Measurements from ENCODE around the gene CYP1A1. TPM values are rescaled to one million over a fixed set of nuclear protein-coding genes. Genes with fewer than 3 reads are reported as not detected.
A peak's percentile ranks its signal among the peaks of the same experiment; 100 is the strongest.
"Not testable (repeated sequence)": the region's sequence is repeated elsewhere in the genome, so short reads cannot be mapped to it uniquely, and the experiment has no call there.

Gene CYP1A1
- total RNA-seq, 2 experiments from 2014 or later, result 4.7 to 4.8 TPM

DNA sequence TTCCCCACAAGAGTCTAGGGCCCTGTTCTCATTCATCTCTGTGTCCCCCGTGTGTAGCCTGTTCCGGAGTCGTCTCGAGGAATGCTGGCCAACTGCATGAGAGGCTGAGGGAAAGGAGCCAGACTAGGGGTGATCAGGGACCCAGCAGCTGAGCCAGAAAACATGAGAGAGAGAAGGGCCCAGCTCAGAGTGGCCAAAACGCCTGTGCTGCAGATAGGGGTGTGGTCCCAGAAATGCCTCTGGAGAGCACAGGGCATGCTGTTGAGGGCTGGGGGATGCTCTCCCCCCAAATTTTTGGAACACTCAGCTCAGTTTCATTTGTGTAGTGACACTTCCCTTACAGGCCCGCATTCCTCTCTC is 37.4 kb upstream of the CYP1A1 start:
- ChIA-PET CTCF (interaction anchor here (0.9 to 19.5 kb wide), 7 partner anchors 8 to 141 kb away, joined by 3 to 508 read pairs (median 5); partner anchors contain the start of gene CYP1A1), POLR2A (interaction anchor here (1.4 kb wide), 1 partner anchor 14 kb away, joined by 4 read pairs; no protein-coding TSS in a partner anchor)
- H3K27me3 Mint-ChIP-seq (ENCODE audit: low read depth), result no peaks in the 10 kb centered on the region
- no peaks in the 10 kb centered on the region for H3K9me3 Mint-ChIP-seq (ENCODE audit: insufficient read depth)
- no peak for ATAC-seq
- no peak for DNase-seq
- no peaks in the 10 kb centered on the region for H3K36me3 Mint-ChIP-seq (ENCODE audit: low read depth)
- peak overlapping the region; percentile 72 for H3K27ac Mint-ChIP-seq
- peaks cover 14% of the 10 kb centered on the region for H3K4me1 Mint-ChIP-seq (ENCODE audit: low read depth)
- H3K4me3 Mint-ChIP-seq, result no peak overlapping the region

- H3K4me3 Mint-ChIP-seq, result no peak overlapping the region
- no peak for ATAC-seq
- H3K4me1 Mint-ChIP-seq (ENCODE audit: low read depth), result peaks cover 14% of the 10 kb centered on the region
- CTCF ChIA-PET, result interaction anchor here (1.3 to 19.5 kb wide), 4 partner anchors 10 to 143 kb away, joined by 3 to 508 read pairs (median 6); no protein-coding TSS in a partner anchor
- H3K9me3 Mint-ChIP-seq (ENCODE audit: insufficient read depth), result no peaks in the 10 kb centered on the region
- H3K27me3 Mint-ChIP-seq (ENCODE audit: low read depth), result no peaks in the 10 kb centered on the region
- H3K27ac Mint-ChIP-seq, result no peak overlapping the region
- H3K36me3 Mint-ChIP-seq (ENCODE audit: low read depth), result no peaks in the 10 kb centered on the region
- POLR2A ChIA-PET, result interaction anchor here (0.6 kb wide), 1 partner anchor 371 kb away, joined by 3 read pairs; no protein-coding TSS in a partner anchor
- no peak for DNase-seq
Measured at GRCh38 chr15:74758736-74759135, 33.4 kb upstream of the CYP1A1 start.

DNA sequence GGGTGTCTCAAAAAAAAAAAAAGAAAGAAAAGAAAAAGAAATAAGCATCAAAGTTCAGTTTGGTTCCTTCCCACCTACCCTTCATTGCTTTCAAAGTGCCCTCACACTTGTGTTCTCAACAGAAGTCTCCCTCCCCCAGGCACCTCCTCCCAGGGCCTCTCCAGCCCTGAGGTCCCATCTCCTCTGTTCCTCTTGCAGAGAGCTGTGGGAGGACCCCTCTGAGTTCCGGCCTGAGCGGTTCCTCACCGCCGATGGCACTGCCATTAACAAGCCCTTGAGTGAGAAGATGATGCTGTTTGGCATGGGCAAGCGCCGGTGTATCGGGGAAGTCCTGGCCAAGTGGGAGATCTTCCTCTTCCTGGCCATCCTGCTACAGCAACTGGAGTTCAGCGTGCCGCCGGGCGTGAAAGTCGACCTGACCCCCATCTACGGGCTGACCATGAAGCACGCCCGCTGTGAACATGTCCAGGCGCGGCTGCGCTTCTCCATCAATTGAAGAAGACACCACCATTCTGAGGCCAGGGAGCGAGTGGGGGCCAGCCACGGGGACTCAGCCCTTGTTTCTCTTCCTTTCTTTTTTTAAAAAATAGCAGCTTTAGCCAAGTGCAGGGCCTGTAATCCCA is 29.4 kb upstream of the CYP1A1 start:
- H3K27me3 Mint-ChIP-seq (ENCODE audit: low read depth), result peaks cover 5% of the 10 kb centered on the region
- ATAC-seq, result no peak
- H3K27ac Mint-ChIP-seq, result no peak overlapping the region
- no peaks in the 10 kb centered on the region for H3K36me3 Mint-ChIP-seq (ENCODE audit: low read depth)
- no peaks in the 10 kb centered on the region for H3K4me1 Mint-ChIP-seq (ENCODE audit: low read depth)
- CTCF ChIA-PET, result interaction anchor here (1.5 kb wide), 1 partner anchor 119 kb away, joined by 4 read pairs; no protein-coding TSS in a partner anchor
- POLR2A ChIA-PET, result no interaction called here
- no peak for DNase-seq
- no peaks in the 10 kb centered on the region for H3K9me3 Mint-ChIP-seq (ENCODE audit: insufficient read depth)
- H3K4me3 Mint-ChIP-seq, result no peak overlapping the region

DNA sequence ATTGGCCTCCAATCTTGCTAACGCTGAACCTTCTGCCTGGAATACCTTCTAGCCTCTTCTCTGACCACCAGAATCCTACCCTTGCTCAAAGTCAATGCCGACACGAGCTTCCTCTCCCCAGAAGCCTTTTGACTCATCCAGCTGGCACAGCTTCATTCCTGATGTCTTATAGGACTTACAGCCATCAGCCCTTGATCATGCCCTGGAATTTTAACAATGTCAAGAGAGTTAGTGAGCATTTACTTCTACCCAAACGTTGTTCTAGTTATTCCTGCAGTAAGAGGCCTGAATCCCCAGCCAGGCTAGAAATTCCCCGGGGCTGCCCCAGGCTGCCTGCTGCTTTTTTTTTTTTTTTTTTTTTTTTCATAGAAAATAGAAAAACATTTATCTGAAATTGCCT is 27.2 kb upstream of the CYP1A1 start:
- Mint-ChIP-seq H3K27me3 (ENCODE audit: low read depth) (peaks cover 5% of the 10 kb centered on the region), H3K4me3 (no peak overlapping the region), H3K4me1 (ENCODE audit: low read depth) (no peaks in the 10 kb centered on the region), H3K9me3 (ENCODE audit: insufficient read depth) (no peaks in the 10 kb centered on the region), H3K27ac (no peak overlapping the region), H3K36me3 (ENCODE audit: low read depth) (no peaks in the 10 kb centered on the region)
- DNase-seq, result no peak
- CTCF ChIA-PET, result interaction anchor here (1.4 kb wide), 1 partner anchor 27 kb away, joined by 5 read pairs; the partner anchor contains the start of gene CYP1A1
- no peak for ATAC-seq
- POLR2A ChIA-PET, result no interaction called here

DNA sequence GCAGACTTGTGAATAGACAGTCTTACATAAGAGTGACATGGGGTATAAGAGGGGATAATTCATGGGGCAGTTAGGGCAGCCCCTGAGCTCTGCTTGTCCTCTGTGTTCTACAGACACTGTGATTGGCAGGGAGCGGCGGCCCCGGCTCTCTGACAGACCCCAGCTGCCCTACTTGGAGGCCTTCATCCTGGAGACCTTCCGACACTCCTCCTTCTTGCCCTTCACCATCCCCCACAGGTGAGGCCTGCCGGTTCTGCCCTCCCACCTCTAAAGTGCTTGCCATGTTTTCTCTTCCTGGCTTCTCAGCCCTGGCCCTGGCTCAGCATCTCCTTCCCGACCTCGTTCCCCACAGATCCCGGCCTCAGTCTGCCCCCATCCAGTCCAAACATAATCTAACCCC is 26.7 kb upstream of the CYP1A1 start:
- Mint-ChIP-seq H3K36me3 (ENCODE audit: low read depth) (no peaks in the 10 kb centered on the region), H3K27ac (no peak overlapping the region), H3K9me3 (ENCODE audit: insufficient read depth) (no peaks in the 10 kb centered on the region), H3K4me3 (no peak overlapping the region), H3K27me3 (ENCODE audit: low read depth) (peaks cover 5% of the 10 kb centered on the region), H3K4me1 (ENCODE audit: low read depth) (no peaks in the 10 kb centered on the region)
- CTCF ChIA-PET, result interaction anchor here (1.4 to 2.2 kb wide), 2 partner anchors 26 to 120 kb away, joined by 5 read pairs; partner anchors contain the start of gene CYP1A1
- POLR2A ChIA-PET, result no interaction called here
- no peak for ATAC-seq
- no peak for DNase-seq

- H3K36me3 Mint-ChIP-seq (ENCODE audit: low read depth), result no peaks in the 10 kb centered on the region
- peaks cover 5% of the 10 kb centered on the region for H3K27me3 Mint-ChIP-seq (ENCODE audit: low read depth)
- ChIA-PET POLR2A (interaction anchor here (0.6 kb wide), 1 partner anchor 10 kb away, joined by 6 read pairs; no protein-coding TSS in a partner anchor), CTCF (interaction anchor here (0.7 to 2.2 kb wide), 3 partner anchors 18 to 119 kb away, joined by 3 to 5 read pairs (median 3); no protein-coding TSS in a partner anchor)
- no peak overlapping the region for H3K27ac Mint-ChIP-seq
- H3K9me3 Mint-ChIP-seq (ENCODE audit: insufficient read depth), result no peaks in the 10 kb centered on the region
- DNase-seq (no peak), ATAC-seq (no peak)
- H3K4me1 Mint-ChIP-seq (ENCODE audit: low read depth), result no peaks in the 10 kb centered on the region
- no peak overlapping the region for H3K4me3 Mint-ChIP-seq
Measured at GRCh38 chr15:74750751-74751150, 25.4 kb upstream of the CYP1A1 start.

- no peak overlapping the region for H3K27ac Mint-ChIP-seq
- peaks cover 5% of the 10 kb centered on the region for H3K27me3 Mint-ChIP-seq (ENCODE audit: low read depth)
- no peaks in the 10 kb centered on the region for H3K4me1 Mint-ChIP-seq (ENCODE audit: low read depth)
- no peaks in the 10 kb centered on the region for H3K36me3 Mint-ChIP-seq (ENCODE audit: low read depth)
- no peaks in the 10 kb centered on the region for H3K9me3 Mint-ChIP-seq (ENCODE audit: insufficient read depth)
- no peak overlapping the region for H3K4me3 Mint-ChIP-seq
- ATAC-seq (no peak), DNase-seq (no peak)
- CTCF ChIA-PET, result interaction anchor here (0.9 to 2.2 kb wide), 2 partner anchors 114 to 118 kb away, joined by 3 to 5 read pairs; no protein-coding TSS in a partner anchor
- POLR2A ChIA-PET, result interaction anchor here (0.6 kb wide), 2 partner anchors 11 to 26 kb away, joined by 3 to 6 read pairs; no protein-coding TSS in a partner anchor
Measured at GRCh38 chr15:74749832-74750231, 24.5 kb upstream of the CYP1A1 start.

DNA sequence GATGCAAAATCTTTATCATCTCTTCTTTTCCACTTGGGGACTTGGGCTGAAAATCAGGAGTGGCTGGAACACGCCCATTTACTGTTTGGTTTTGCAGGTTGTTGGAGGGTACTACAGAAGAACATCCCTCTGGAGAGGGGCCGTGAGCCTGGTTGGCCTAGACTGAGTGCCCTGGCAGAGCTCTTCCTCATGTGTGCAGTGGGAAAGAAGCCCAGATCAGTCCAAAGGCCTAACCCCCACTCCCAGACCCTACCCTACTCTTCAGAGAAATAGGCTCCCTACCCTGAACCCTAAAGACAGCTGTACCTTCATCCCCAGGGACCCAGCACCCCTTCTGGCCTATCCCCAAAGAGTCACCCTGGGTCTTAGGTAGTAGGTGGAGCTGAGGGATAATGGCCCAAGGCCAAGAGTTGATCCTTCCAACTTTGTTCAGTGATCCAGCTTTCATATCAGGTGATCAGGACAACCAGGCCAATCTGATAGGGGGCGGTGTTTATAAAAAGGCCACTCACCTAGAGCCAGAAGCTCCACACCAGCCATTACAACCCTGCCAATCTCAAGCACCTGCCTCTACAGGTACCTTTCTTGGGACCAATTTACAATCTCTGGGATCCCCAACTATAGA is 23.1 kb upstream of the CYP1A1 start, which contains the start of gene CYP1A2:
Gene CYP1A2, plus strand, starts transcription at position 524 of the 625 bp plus-strand sequence. CDS start 894 bp downstream, outside the sequence.
- H3K27me3 Mint-ChIP-seq (ENCODE audit: low read depth), result peaks cover 5% of the 10 kb centered on the region
- ChIA-PET POLR2A (no interaction called here), CTCF (interaction anchor here (1.2 kb wide), 1 partner anchor 23 kb away, joined by 3 read pairs; no protein-coding TSS in a partner anchor)
- H3K36me3 Mint-ChIP-seq (ENCODE audit: low read depth), result no peaks in the 10 kb centered on the region
- no peaks in the 10 kb centered on the region for H3K9me3 Mint-ChIP-seq (ENCODE audit: insufficient read depth)
- no peak within 1 kb of the TSS for H3K27ac Mint-ChIP-seq
- ATAC-seq, result no peak
- no peak for DNase-seq
- H3K4me1 Mint-ChIP-seq (ENCODE audit: low read depth), result no peaks in the 10 kb centered on the region
- no peak within 1 kb of the TSS for H3K4me3 Mint-ChIP-seq

GRCh38 chr15:74746389-74746788 is 21.1 kb upstream of the CYP1A1 start:
- DNase-seq (no peak), ATAC-seq (no peak)
- ChIA-PET POLR2A (no interaction called here), CTCF (no interaction called here)
- Mint-ChIP-seq H3K27me3 (ENCODE audit: low read depth) (peaks cover 4% of the 10 kb centered on the region), H3K9me3 (ENCODE audit: insufficient read depth) (peaks cover 6% of the 10 kb centered on the region), H3K4me1 (ENCODE audit: low read depth) (no peaks in the 10 kb centered on the region), H3K4me3 (no peak overlapping the region), H3K27ac (no peak overlapping the region), H3K36me3 (ENCODE audit: low read depth) (no peaks in the 10 kb centered on the region)

DNA sequence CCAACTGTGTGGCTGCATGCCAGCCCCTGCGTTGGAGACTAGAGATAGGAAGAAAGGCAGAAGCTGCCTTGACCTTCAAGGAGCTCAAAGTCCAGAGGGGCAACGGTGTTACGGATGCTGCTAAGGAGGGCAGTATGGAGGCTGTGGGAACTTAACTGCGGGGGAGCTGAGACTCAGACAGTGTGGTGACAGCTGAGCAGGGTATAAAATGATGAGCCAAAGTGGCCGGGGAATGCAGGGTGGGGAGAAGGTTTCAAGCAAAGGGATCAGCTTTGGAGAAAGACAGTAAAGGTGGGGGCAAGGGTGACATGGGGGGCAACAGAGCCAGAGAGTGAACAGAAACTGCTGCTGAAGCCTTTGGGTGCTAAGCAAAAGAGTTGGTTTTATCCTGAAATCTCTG is 17.1 kb upstream of the CYP1A1 start:
- CTCF ChIA-PET, result no interaction called here
- DNase-seq (no peak), ATAC-seq (no peak)
- Mint-ChIP-seq H3K4me1 (ENCODE audit: low read depth) (no peaks in the 10 kb centered on the region), H3K27me3 (ENCODE audit: low read depth) (peaks cover 9% of the 10 kb centered on the region), H3K4me3 (no peak overlapping the region), H3K36me3 (ENCODE audit: low read depth) (peaks cover 4% of the 10 kb centered on the region), H3K9me3 (ENCODE audit: insufficient read depth) (peaks cover 12% of the 10 kb centered on the region), H3K27ac (no peak overlapping the region)
- POLR2A ChIA-PET, result no interaction called here

GRCh38 chr15:74738239-74738638 is 12.9 kb upstream of the CYP1A1 start:
- CTCF ChIA-PET; ATAC-seq; H3K4me1 Mint-ChIP-seq (ENCODE audit: low read depth); DNase-seq; H3K27ac Mint-ChIP-seq; H3K4me3 Mint-ChIP-seq; POLR2A ChIA-PET; H3K36me3 Mint-ChIP-seq (ENCODE audit: low read depth): not testable (repeated sequence)
- Mint-ChIP-seq H3K9me3 (ENCODE audit: insufficient read depth) (peaks cover 16% of the 10 kb centered on the region), H3K27me3 (ENCODE audit: low read depth) (peaks cover 17% of the 10 kb centered on the region)

DNA sequence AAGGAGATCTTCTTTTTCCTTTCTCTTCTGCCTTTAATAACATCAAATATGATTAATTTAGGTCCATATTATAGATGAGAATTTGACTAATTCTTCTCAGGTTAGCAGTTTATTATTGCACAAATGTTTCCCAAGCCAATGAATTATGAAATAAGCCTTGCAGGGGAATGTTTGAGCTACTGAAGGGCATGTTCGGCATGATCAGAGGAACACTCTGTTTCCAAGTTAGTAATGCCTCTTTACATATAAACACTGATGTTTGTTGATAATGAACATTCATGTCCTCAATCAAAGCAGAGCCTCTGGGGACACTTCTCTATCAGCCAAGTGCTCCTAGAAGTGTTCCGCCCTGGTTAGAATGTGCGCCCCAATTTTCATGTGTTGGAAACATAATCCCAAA is 10.0 kb upstream of the CYP1A1 start:
- peaks cover 7% of the 10 kb centered on the region for H3K27me3 Mint-ChIP-seq (ENCODE audit: low read depth)
- ChIA-PET POLR2A (no interaction called here), CTCF (interaction anchor here (0.9 to 1.1 kb wide), 3 partner anchors 11 to 46 kb away, joined by 3 read pairs; no protein-coding TSS in a partner anchor)
- no peak for DNase-seq
- H3K9me3 Mint-ChIP-seq (ENCODE audit: insufficient read depth), result peaks cover 10% of the 10 kb centered on the region
- H3K27ac Mint-ChIP-seq, result no peak overlapping the region
- H3K36me3 Mint-ChIP-seq (ENCODE audit: low read depth), result peaks cover 4% of the 10 kb centered on the region
- peaks cover 4% of the 10 kb centered on the region for H3K4me1 Mint-ChIP-seq (ENCODE audit: low read depth)
- no peak for ATAC-seq
- no peak overlapping the region for H3K4me3 Mint-ChIP-seq
